Neural progenitor cell (in vitro differentiated cells): ENCODE results near the gene NXN. TPM values are rescaled to one million over a fixed set of nuclear protein-coding genes. Genes with fewer than 3 reads are reported as not detected.

Experiments
- DNase-seq: peaks from one replicate; pipeline ENCODE4 v3.0.0-alpha.2; 2016; ENCODE audit warnings: low spot score
- H2AFZ ChIP-seq: fragments of 200-600 bp; sonication (generic); replicated peaks from 2 replicates; pipeline ENCODE4 v1.6.1; 2016; ENCODE audit warnings: antibody characterized with exemption
- H3F3A ChIP-seq: fragments of 200-600 bp; sonication (generic); 2 replicates; pipeline ENCODE4 v1.6.1; 2016; ENCODE audit warnings: antibody characterized with exemption, low read depth
- H3K27ac ChIP-seq: fragments of 200-600 bp; sonication (generic); 2 replicates; pipeline ENCODE4 v1.5.1; 2016; ENCODE audit warnings: mild to moderate bottlenecking
- H3K27me3 ChIP-seq: fragments of 200-600 bp; sonication (generic); 2 replicates; pipeline ENCODE4 v1.6.1; 2016; ENCODE audit warnings: mild to moderate bottlenecking, moderate library complexity
- H3K36me3 ChIP-seq: fragments of 200-600 bp; sonication (generic); 2 replicates; pipeline ENCODE4 v1.5.1; 2016
- H3K4me1 ChIP-seq: fragments of 200-600 bp; sonication (generic); 2 replicates; pipeline ENCODE4 v1.6.1; 2016; ENCODE audit warnings: mixed run types
- H3K4me2 ChIP-seq: fragments of 200-600 bp; sonication (generic); 2 replicates; pipeline ENCODE4 v1.6.1; 2016
- H3K4me3 ChIP-seq: fragments of 200-600 bp; sonication (generic); 2 replicates; pipeline ENCODE4 v1.5.1; 2016
- H3K79me2 ChIP-seq: fragments of 200-600 bp; sonication (generic); 2 replicates; pipeline ENCODE4 v1.6.1; 2016; ENCODE audit warnings: low read depth
- H3K9ac ChIP-seq: fragments of 200-600 bp; sonication (generic); 2 replicates; pipeline ENCODE4 v1.6.1; 2016
- H3K9me3 ChIP-seq: fragments of 200-600 bp; sonication (generic); 2 replicates; pipeline ENCODE4 v1.5.1; 2016; ENCODE audit warnings: low read depth
- H4K20me1 ChIP-seq: fragments of 200-600 bp; sonication (generic); 2 replicates; pipeline ENCODE4 v1.6.1; 2016; ENCODE audit warnings: low read depth
- H3K27ac Mint-ChIP-seq: 3 replicates; pipeline ENCODE4 v1.8.0; 2021; ENCODE audit warnings: mixed read lengths
- H3K27me3 Mint-ChIP-seq: 2 replicates; pipeline ENCODE4 v1.8.0; 2022; ENCODE audit warnings: low read depth, mild to moderate bottlenecking, inconsistent platforms, moderate library complexity, mixed read lengths; ENCODE audit not compliant: insufficient read depth
- H3K36me3 Mint-ChIP-seq: 3 replicates; pipeline ENCODE4 v1.8.0; 2021; ENCODE audit warnings: mixed read lengths
- H3K4me1 Mint-ChIP-seq: 3 replicates; pipeline ENCODE4 v1.8.0; 2021; ENCODE audit warnings: mixed read lengths
- H3K4me3 Mint-ChIP-seq: 3 replicates; pipeline ENCODE4 v1.8.0; 2021; ENCODE audit warnings: mild to moderate bottlenecking, moderate library complexity, mixed read lengths
- H3K9me3 Mint-ChIP-seq: 3 replicates; pipeline ENCODE4 v1.8.0; 2020; ENCODE audit warnings: mixed read lengths
- EZH2 ChIP-seq: fragments of 200-600 bp; sonication (generic); IDR thresholded peaks from 2 replicates; pipeline ENCODE4 v1.6.1; 2017; ENCODE audit warnings: antibody characterized with exemption, mild to moderate bottlenecking, moderate library complexity
- EZH2phosphoT487 ChIP-seq: fragments of 200-600 bp; sonication (generic); IDR thresholded peaks from 2 replicates; pipeline ENCODE4 v1.6.1; 2017; ENCODE audit warnings: antibody characterized with exemption
- total RNA-seq: library from RNA; depleted of rRNA; stranded (reverse); fragments of >200 nt; gene quantifications from 2 replicates; pipeline ENCODE4 v1.2.3, GENCODE V29; 2015; ENCODE audit warnings: low replicate concordance
- TF ChIP-seq, protein P1 (sequence below): fragments of 200-600 bp; sonication (generic); IDR thresholded peaks from 2 replicates; pipeline ENCODE4 v1.5.1; 2017; ENCODE audit warnings: antibody characterized with exemption, mild to moderate bottlenecking

NXN gene
- total RNA-seq, 1 donor from 2014 or later: 35.9 TPM

DNA sequence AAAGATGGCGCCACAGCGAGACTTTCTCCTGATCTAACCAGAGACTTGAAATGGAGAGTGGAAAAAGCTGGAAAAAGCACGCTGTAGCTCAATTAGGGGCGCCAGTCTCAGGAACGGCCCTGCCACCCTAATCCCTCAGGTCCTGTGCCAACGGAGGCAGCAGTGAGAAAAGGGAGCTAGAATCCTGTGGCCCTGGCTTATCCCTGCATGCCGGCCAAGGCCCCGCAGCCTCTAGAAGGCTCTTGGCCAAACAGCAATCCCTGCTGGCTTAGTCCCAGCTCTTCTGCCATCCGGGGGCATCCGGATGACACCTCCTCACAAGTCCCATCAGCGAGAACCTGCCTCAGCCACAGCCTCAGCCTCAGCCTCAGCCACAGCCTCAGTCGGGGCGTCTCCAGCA is 127.7 kb downstream of the NXN start:
- Histone ChIP-seq H3K27me3 (no peaks in the 10 kb centered on the region), H3F3A (peaks cover 28% of the 10 kb centered on the region), H3K9me3 (no peaks in the 10 kb centered on the region), H3K4me2 (peak overlapping the region; percentile 4), H3K27ac (peak overlapping the region; percentile 17), H2AFZ (no peak overlapping the region), H3K9ac (no peak overlapping the region), H3K36me3 (no peaks in the 10 kb centered on the region), H3K4me1 (peaks cover 58% of the 10 kb centered on the region), H3K4me3 (no peak overlapping the region), H3K79me2 (peaks cover 47% of the 10 kb centered on the region), H4K20me1 (peaks cover 63% of the 10 kb centered on the region)
- H3K27me3 Mint-ChIP-seq: peaks cover 3% of the 10 kb centered on the region
- H3K9me3 Mint-ChIP-seq: no peaks in the 10 kb centered on the region
- TF ChIP-seq, protein P1, sequence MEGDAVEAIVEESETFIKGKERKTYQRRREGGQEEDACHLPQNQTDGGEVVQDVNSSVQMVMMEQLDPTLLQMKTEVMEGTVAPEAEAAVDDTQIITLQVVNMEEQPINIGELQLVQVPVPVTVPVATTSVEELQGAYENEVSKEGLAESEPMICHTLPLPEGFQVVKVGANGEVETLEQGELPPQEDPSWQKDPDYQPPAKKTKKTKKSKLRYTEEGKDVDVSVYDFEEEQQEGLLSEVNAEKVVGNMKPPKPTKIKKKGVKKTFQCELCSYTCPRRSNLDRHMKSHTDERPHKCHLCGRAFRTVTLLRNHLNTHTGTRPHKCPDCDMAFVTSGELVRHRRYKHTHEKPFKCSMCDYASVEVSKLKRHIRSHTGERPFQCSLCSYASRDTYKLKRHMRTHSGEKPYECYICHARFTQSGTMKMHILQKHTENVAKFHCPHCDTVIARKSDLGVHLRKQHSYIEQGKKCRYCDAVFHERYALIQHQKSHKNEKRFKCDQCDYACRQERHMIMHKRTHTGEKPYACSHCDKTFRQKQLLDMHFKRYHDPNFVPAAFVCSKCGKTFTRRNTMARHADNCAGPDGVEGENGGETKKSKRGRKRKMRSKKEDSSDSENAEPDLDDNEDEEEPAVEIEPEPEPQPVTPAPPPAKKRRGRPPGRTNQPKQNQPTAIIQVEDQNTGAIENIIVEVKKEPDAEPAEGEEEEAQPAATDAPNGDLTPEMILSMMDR: no peak
- TF ChIP-seq EZH2 (no peak), EZH2phosphoT487 (no peak)
- DNase-seq: no peak
- peak overlapping the region; percentile 46 for H3K4me3 Mint-ChIP-seq
- peaks cover 65% of the 10 kb centered on the region for H3K4me1 Mint-ChIP-seq
- peaks cover 19% of the 10 kb centered on the region for H3K36me3 Mint-ChIP-seq
- H3K27ac Mint-ChIP-seq: peak overlapping the region; percentile 33

DNA sequence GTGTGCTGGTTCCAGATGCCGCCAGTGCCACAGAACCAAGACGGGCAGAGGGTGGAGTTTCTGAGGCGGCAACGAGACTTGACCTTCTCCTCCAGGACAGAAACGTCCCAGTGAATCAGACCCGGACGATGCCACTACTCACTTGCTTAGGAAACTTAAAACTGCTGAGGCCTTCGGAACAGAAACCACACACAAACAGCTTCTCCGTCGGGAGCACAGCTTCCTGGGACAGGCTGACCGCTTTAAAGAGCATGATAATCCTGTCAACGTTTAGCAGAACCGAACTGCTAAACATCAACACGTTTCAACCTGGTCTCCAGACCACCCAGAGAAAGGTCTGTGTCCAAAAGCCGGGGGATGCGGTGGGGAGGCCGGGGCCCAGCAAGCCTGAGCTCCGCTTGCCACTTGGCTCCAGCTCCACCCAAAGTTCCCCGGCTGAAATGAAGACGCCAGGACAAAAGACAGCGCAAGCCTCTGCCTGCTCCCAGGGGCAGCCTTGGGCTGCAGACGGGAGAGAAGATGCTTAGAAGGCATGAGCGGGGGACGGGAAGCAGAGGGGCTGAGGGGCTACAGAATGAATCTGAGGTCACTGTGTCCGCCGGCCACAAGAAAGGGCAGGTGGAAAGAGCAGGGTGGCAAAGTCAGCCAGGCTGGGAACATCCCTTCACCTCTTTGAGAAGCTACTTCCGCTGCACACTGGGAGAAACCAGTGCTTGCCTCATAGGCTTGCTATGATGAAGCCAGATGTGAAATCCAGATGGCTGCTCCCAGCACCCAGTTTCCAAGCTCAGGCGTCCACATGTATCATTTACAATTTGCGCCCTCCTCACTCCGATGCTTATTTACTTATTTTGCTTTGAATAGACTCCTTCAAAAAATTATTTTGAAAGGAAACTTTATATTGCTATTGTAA is 128.5 kb downstream of the NXN start:
- peaks cover 3% of the 10 kb centered on the region for H3K27me3 Mint-ChIP-seq
- no peaks in the 10 kb centered on the region for H3K27me3 ChIP-seq
- H3K79me2 ChIP-seq: peaks cover 47% of the 10 kb centered on the region
- peak; percentile 54 for DNase-seq
- H3F3A ChIP-seq: peaks cover 28% of the 10 kb centered on the region
- H4K20me1 ChIP-seq: peaks cover 64% of the 10 kb centered on the region
- H3K4me3 Mint-ChIP-seq: peak overlapping the region; percentile 69
- no peaks in the 10 kb centered on the region for H3K9me3 ChIP-seq
- peak overlapping the region; percentile 66 for H3K27ac ChIP-seq
- H3K4me1 Mint-ChIP-seq: peaks cover 67% of the 10 kb centered on the region
- no peak overlapping the region for H2AFZ ChIP-seq
- TF ChIP-seq EZH2phosphoT487 (no peak), EZH2 (no peak)
- TF ChIP-seq, protein P1: no peak
- H3K9me3 Mint-ChIP-seq: peaks cover 4% of the 10 kb centered on the region
- peaks cover 22% of the 10 kb centered on the region for H3K36me3 Mint-ChIP-seq
- H3K4me1 ChIP-seq: peaks cover 65% of the 10 kb centered on the region
- H3K36me3 ChIP-seq: no peaks in the 10 kb centered on the region
- peak overlapping the region; percentile 1 for H3K4me2 ChIP-seq
- H3K9ac ChIP-seq: no peak overlapping the region
- H3K27ac Mint-ChIP-seq: peak overlapping the region; percentile 88
- H3K4me3 ChIP-seq: no peak overlapping the region

DNA sequence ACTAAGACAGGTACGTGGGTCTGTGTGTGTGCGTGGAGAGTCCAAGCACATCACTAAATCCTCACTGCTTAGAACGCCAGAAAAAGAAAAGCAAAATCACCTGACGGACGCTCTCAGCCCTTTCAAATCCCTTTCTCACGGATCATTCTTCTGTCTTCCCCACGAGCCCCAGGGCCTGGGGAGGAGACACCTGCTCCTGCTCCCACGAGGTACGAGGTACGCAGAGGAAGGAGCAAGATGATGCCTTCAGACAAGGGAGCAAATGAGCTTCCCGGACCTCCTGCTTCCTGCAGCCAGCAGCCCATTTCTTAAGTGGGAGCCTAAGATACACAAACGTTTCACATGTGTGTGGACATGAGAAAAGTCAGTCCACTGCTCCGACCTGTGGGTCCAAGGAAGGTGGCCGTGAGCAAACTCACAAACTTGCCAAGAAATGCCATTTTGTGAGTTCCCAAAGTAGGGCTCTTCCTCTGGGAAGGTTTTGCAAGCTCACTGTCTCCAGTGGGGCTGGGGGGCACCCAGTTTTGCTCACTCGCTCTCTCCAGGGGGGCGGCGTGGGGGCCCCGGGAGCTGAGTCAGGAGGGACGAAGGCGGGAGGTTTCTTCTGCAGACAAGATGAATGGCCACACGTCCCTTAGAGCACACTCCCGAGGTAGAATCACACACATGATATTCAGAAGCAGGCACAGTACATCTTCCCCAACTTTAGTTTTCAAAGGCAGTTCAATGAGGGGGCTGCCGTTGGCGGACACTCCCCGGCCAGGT is 129.3 kb downstream of the NXN start:
- H3K4me1 Mint-ChIP-seq: peaks cover 63% of the 10 kb centered on the region
- Histone ChIP-seq H3K4me2 (no peak overlapping the region), H3K27me3 (no peaks in the 10 kb centered on the region), H3K36me3 (no peaks in the 10 kb centered on the region), H3K9me3 (no peaks in the 10 kb centered on the region), H3K4me1 (peaks cover 65% of the 10 kb centered on the region), H3K27ac (no peak overlapping the region), H3K79me2 (peaks cover 47% of the 10 kb centered on the region), H3K9ac (no peak overlapping the region), H2AFZ (no peak overlapping the region), H3F3A (peaks cover 28% of the 10 kb centered on the region), H4K20me1 (peaks cover 69% of the 10 kb centered on the region), H3K4me3 (no peak overlapping the region)
- peaks cover 3% of the 10 kb centered on the region for H3K27me3 Mint-ChIP-seq
- H3K36me3 Mint-ChIP-seq: peaks cover 21% of the 10 kb centered on the region
- H3K9me3 Mint-ChIP-seq: peaks cover 7% of the 10 kb centered on the region
- DNase-seq: no peak
- H3K27ac Mint-ChIP-seq: peak overlapping the region; percentile 88
- TF ChIP-seq EZH2phosphoT487: no peak
- no peak for TF ChIP-seq EZH2
- TF ChIP-seq, protein P1: no peak
- peak overlapping the region; percentile 69 for H3K4me3 Mint-ChIP-seq
